ENCODE data around the gene MICAL2.

The MICAL2 gene

DNA sequence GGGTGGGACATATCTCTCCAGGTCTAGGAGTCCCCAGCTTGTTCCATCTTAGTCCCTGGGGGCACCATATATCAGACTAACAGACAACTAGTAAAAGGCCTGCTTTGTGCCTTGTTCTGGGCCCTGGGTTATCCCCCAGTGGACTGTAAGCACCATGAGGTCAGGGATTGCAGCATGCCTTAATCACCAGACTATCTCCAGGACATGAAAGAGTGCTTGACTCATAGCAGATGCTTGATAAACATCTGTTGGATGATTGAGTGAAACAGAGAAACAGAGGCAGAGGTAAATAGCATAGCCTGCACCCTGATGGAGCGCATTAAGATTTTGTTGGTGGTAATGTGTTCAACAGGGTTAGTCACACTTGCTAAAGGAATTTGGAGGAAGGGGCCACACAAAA, 94.1 kb downstream of the MICAL2 start:
- TF ChIP-seq, protein P1, sequence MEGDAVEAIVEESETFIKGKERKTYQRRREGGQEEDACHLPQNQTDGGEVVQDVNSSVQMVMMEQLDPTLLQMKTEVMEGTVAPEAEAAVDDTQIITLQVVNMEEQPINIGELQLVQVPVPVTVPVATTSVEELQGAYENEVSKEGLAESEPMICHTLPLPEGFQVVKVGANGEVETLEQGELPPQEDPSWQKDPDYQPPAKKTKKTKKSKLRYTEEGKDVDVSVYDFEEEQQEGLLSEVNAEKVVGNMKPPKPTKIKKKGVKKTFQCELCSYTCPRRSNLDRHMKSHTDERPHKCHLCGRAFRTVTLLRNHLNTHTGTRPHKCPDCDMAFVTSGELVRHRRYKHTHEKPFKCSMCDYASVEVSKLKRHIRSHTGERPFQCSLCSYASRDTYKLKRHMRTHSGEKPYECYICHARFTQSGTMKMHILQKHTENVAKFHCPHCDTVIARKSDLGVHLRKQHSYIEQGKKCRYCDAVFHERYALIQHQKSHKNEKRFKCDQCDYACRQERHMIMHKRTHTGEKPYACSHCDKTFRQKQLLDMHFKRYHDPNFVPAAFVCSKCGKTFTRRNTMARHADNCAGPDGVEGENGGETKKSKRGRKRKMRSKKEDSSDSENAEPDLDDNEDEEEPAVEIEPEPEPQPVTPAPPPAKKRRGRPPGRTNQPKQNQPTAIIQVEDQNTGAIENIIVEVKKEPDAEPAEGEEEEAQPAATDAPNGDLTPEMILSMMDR (conservative IDR thresholded peaks at IDR 0.05; ENCODE audit: low read depth), result no peak
- ChIA-PET CTCF (interaction anchor here (0.6 kb wide), 1 partner anchor 13 kb away, joined by 3 read pairs; no protein-coding TSS in a partner anchor), POLR2A (ENCODE audit: low non-redundant PET) (no interaction called here)
- H3K27ac ChIP-seq, result no peak overlapping the region
- no peak for DNase-seq (ENCODE audit: low spot score)

DNA sequence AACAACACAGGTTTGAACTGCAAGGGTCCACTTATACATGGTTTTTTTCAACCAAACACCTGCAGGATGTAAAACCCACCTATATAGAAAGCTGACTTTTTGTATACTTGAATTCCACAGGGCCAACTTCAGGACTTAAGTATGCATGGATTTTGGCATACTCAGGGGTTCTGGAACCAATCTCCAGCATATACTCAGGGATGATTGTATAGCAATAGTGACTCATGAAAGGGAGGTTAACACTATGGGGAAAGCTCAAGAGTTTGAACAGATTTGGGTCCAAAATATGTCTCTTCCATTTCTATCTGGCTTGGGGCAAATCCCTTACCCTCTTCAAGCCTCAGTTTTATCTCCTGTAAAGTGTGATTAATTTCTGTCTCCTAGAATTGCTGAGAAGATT, 94.9 kb downstream of the MICAL2 start:
- DNase-seq (ENCODE audit: low spot score), result no peak
- H3K27ac ChIP-seq, result no peak overlapping the region
- TF ChIP-seq, protein P1 (conservative IDR thresholded peaks at IDR 0.05; ENCODE audit: low read depth), result no peak
- POLR2A ChIA-PET (ENCODE audit: low non-redundant PET), result no interaction called here
- CTCF ChIA-PET, result interaction anchor here (0.6 kb wide), 1 partner anchor 62 kb away, joined by 3 read pairs; no protein-coding TSS in a partner anchor

DNA sequence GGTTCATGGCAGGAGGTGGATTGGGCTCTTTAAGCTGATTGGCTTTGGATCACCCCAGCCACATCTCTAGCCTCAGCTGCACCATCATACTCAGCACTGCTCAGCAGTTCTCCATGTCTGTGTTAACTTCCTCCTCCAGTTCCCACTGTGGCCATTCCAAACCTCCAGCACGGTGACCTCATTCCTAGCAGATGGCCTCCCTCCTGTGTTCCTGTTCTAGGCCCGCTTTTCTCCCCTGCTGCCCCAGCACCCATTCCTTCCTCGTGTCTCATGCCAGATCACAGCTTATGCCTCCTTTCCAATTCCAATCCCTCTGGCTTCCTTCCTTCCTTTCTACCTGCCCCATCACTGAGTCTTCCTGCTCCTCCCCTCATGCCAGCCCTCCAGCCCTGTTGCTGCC, 96.1 kb downstream of the MICAL2 start:
- H3K27ac ChIP-seq, result peak overlapping the region; percentile 21; the same call in 1 of the 2 replicates
- ChIA-PET CTCF (interaction anchor here (0.6 kb wide), 1 partner anchor 419 kb away, joined by 3 read pairs; no protein-coding TSS in a partner anchor), POLR2A (ENCODE audit: low non-redundant PET) (no interaction called here)
- TF ChIP-seq, protein P1 (conservative IDR thresholded peaks at IDR 0.05; ENCODE audit: low read depth), result no peak
- DNase-seq (ENCODE audit: low spot score), result no peak

DNA sequence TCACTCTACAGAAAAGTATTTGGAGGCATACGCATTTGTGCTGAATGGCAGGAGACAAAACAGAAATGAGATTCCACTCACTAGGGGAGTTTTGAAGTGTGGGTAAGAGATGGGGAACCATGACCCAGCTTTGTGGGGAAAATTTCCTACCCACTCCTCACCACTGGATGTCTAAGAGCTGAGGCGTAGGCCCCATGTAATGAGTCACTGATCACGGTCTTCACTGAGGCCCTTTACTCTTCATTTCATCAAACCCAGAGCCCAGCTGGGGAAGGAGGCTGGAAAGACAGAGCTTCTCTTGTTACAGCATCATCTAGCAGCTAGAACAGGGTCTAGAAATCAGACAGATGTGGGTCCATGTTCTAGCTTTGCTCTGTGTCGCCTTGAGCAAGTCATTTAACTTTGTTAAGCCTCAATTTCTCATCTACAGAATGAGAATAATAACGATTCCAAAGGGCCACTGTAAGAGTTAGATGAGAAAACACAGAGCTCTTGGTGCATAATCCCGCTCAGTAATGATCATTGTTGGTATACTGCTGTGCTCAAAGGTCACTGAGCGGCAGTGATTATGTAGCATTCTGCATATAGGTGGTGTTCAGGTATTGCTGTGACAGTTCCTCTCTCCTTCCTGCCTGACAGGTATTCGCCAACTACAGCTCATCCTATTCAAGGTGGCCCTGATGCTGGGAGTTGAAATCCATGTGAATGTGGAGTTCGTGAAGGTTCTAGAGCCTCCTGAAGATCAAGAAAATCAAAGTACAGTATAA, 97.2 kb downstream of the MICAL2 start:
- no peak for DNase-seq (ENCODE audit: low spot score)
- ChIA-PET POLR2A (ENCODE audit: low non-redundant PET) (no interaction called here), CTCF (interaction anchor here (0.6 kb wide), 1 partner anchor 220 kb away, joined by 3 read pairs; no protein-coding TSS in a partner anchor)
- TF ChIP-seq, protein P1 (conservative IDR thresholded peaks at IDR 0.05; ENCODE audit: low read depth), result no peak
- no peak overlapping the region for H3K27ac ChIP-seq

DNA sequence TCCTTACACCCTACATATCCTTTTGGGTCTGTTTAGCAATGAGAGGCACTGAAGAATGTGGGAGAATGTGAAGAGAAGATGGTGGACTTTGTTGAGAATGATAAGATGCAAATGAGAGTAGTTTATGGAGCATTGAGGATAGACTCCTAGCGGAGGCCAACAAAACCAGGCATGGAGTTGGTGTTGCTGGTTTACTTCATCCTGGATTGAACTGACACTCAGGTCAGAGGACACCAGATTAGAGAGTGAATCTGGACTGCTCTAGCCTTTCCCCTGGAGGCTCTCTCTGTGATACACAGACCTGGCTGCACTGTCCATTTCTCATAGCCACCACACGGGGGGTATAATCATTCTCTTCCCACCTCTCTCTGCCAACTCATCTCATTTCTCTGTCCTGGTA, 98.7 kb downstream of the MICAL2 start:
- H3K27ac ChIP-seq, result no peak overlapping the region
- no peak for DNase-seq (ENCODE audit: low spot score)
- TF ChIP-seq, protein P1 (conservative IDR thresholded peaks at IDR 0.05; ENCODE audit: low read depth), result no peak
- CTCF ChIA-PET, result interaction anchor here (0.8 kb wide), 1 partner anchor 25 kb away, joined by 4 read pairs; no protein-coding TSS in a partner anchor
- POLR2A ChIA-PET (ENCODE audit: low non-redundant PET), result no interaction called here

DNA sequence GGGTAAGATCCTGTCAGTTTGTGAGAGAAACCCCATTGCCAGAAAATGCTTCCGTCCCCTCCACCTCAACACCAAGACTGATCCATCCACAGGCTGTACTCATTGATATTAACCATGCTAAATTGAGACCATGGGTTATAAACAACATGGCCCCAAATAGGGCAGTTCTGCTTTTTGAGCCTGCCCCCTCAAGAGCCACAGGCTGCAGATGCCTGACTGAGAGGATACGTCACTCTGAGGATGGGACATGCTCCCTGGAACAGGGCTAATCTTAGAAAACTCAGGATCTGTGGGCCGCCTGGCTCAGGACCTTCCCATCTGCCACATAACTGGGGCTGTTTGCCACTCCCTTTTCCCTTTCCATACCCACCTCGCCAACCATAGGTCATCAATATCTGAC, 99.8 kb downstream of the MICAL2 start:
- CTCF ChIA-PET, result no interaction called here
- DNase-seq (ENCODE audit: low spot score), result no peak
- H3K27ac ChIP-seq, result no peak overlapping the region
- POLR2A ChIA-PET (ENCODE audit: low non-redundant PET), result no interaction called here
- TF ChIP-seq, protein P1 (conservative IDR thresholded peaks at IDR 0.05; ENCODE audit: low read depth), result no peak
